ENCODE measurements around the gene SNUPN.
"Not testable (repeated sequence)": the region's sequence is repeated elsewhere in the genome, so short reads cannot be mapped to it uniquely, and the experiment has no call there.

Gene SNUPN

GRCh38 chr15:75637245-75638009 is 11.9 kb upstream of the SNUPN start:
- no peak for DNase-seq (ENCODE audit: low read depth in 4 of 4, low spot score in 1 of 4)

- no peak for DNase-seq (ENCODE audit: low read depth in 4 of 4, low spot score in 1 of 4)
These were observed 10.5 kb upstream of the SNUPN start for GRCh38 chr15:75636026-75636425.

- not testable (repeated sequence) for DNase-seq (ENCODE audit: low read depth in 4 of 4, low spot score in 1 of 4)
These were observed 8.4 kb upstream of the SNUPN start for GRCh38 chr15:75633922-75634321.

- no peak for DNase-seq (ENCODE audit: low read depth in 4 of 4, low spot score in 1 of 4)
These were observed 6.4 kb upstream of the SNUPN start for GRCh38 chr15:75631935-75632334.

GRCh38 chr15:75622505-75622904 is 3.0 kb downstream of the SNUPN start:
- no peak for DNase-seq (ENCODE audit: low read depth in 4 of 4, low spot score in 1 of 4)

GRCh38 chr15:75620841-75621391 is 4.6 kb downstream of the SNUPN start:
- DNase-seq (ENCODE audit: low read depth in 4 of 4, low spot score in 1 of 4), result no peak

- DNase-seq (ENCODE audit: low read depth in 4 of 4, low spot score in 1 of 4), result no peak
These were observed 5.3 kb downstream of the SNUPN start for GRCh38 chr15:75620058-75620820.

- no peak for DNase-seq (ENCODE audit: low read depth in 4 of 4, low spot score in 1 of 4)
These were observed 8.8 kb downstream of the SNUPN start for GRCh38 chr15:75616766-75617165.

GRCh38 chr15:75606711-75607699 is 18.5 kb downstream of the SNUPN start:
- no peak for DNase-seq (ENCODE audit: low read depth in 4 of 4, low spot score in 1 of 4)

- no peak for DNase-seq (ENCODE audit: low read depth in 4 of 4, low spot score in 1 of 4)
These were observed 19.5 kb downstream of the SNUPN start for GRCh38 chr15:75606026-75606425.

GRCh38 chr15:75599401-75599800 is 26.1 kb downstream of the SNUPN start:
- no peak for DNase-seq (ENCODE audit: low read depth in 4 of 4, low spot score in 1 of 4)

- no peak for DNase-seq (ENCODE audit: low read depth in 4 of 4, low spot score in 1 of 4)
These were observed 27.2 kb downstream of the SNUPN start for GRCh38 chr15:75598361-75598760.

- DNase-seq (ENCODE audit: low read depth in 4 of 4, low spot score in 1 of 4), result no peak
These were observed 27.7 kb downstream of the SNUPN start for GRCh38 chr15:75597667-75598341.

GRCh38 chr15:75596703-75597345 is 28.7 kb downstream of the SNUPN start:
- DNase-seq (ENCODE audit: low read depth in 4 of 4, low spot score in 1 of 4), result no peak

- DNase-seq (ENCODE audit: low read depth in 4 of 4, low spot score in 1 of 4), result no peak
These were observed 31.2 kb downstream of the SNUPN start for GRCh38 chr15:75594276-75594675.

- DNase-seq (ENCODE audit: low read depth in 4 of 4, low spot score in 1 of 4), result no peak
These were observed 33.7 kb downstream of the SNUPN start for GRCh38 chr15:75591655-75592364.

- DNase-seq (ENCODE audit: low read depth in 4 of 4, low spot score in 1 of 4), result no peak
These were observed 35.3 kb downstream of the SNUPN start for GRCh38 chr15:75590239-75590638.

GRCh38 chr15:75589071-75589470 is 36.5 kb downstream of the SNUPN start:
- DNase-seq (ENCODE audit: low read depth in 4 of 4, low spot score in 1 of 4), result no peak

- not testable (repeated sequence) for DNase-seq (ENCODE audit: low read depth in 4 of 4, low spot score in 1 of 4)
These were observed 39.1 kb downstream of the SNUPN start for GRCh38 chr15:75586422-75586821.
